Muscle of leg (tissue), 11 donors: Measurements from ENCODE around the gene CD70. TPM values are rescaled to one million over a fixed set of nuclear protein-coding genes. Genes with fewer than 3 reads are reported as not detected.
"Not testable (repeated sequence)": the region's sequence is repeated elsewhere in the genome, so short reads cannot be mapped to it uniquely, and the experiment has no call there.

Experiments used
- DNase-seq: peaks from one replicate; pipeline ENCODE4 v3.0.0; 2013
- H3K27ac ChIP-seq: one replicate; pipeline ENCODE4 v1.5.1; 2013; ENCODE audit warnings: mild to moderate bottlenecking, low read length, control low read depth
- H3K27me3 ChIP-seq: one replicate; pipeline ENCODE4 v1.6.1; 2013; ENCODE audit warnings: low read length; ENCODE audit not compliant: control insufficient read depth, insufficient read depth
- H3K36me3 ChIP-seq: one replicate; pipeline ENCODE4 v1.6.1; 2013; ENCODE audit warnings: low read length; ENCODE audit not compliant: control insufficient read depth, insufficient read depth
- H3K4me1 ChIP-seq: one replicate; pipeline ENCODE4 v1.6.1; 2013; ENCODE audit warnings: low read length; ENCODE audit not compliant: control insufficient read depth, insufficient read depth
- H3K4me3 ChIP-seq: one replicate; pipeline ENCODE4 v1.5.1; 2013; ENCODE audit warnings: low read length, control low read depth
- H3K9me3 ChIP-seq: replicated peaks from 2 replicates; pipeline ENCODE4 v1.6.1; 2013; ENCODE audit warnings: low read depth, low read length; ENCODE audit not compliant: control insufficient read depth
- WGBS: methylation state at CpG from one replicate; pipeline ENCODE4 v1.1.5; 2013; ENCODE audit warnings: missing lambda C conversion rate; ENCODE audit not compliant: insufficient coverage; 5-methylcytosine and 5-hydroxymethylcytosine counted together
- polyA plus RNA-seq, 8 donors: library from polyadenylated mRNA; unstranded; fragments of 120-200 nt; gene quantifications; one replicate each; pipeline versions ENCODE4 v1.2.1 to v1.2.3, GENCODE V29; 2013; ENCODE audit warnings: inconsistent platforms in 1 of 8, low replicate concordance in 1 of 8; ENCODE audit not compliant: insufficient read length in 8 of 8, insufficient read depth in 1 of 8
- total RNA-seq: library from RNA; stranded (reverse); fragments of 120-200 nt; gene quantifications from one replicate; pipeline ENCODE4 v1.2.4, GENCODE V29; 2013

Gene CD70
- total and polyA plus RNA-seq, 9 donors = 0.19 to 2.9 (median 0.71) TPM; not detected in 1

DNA sequence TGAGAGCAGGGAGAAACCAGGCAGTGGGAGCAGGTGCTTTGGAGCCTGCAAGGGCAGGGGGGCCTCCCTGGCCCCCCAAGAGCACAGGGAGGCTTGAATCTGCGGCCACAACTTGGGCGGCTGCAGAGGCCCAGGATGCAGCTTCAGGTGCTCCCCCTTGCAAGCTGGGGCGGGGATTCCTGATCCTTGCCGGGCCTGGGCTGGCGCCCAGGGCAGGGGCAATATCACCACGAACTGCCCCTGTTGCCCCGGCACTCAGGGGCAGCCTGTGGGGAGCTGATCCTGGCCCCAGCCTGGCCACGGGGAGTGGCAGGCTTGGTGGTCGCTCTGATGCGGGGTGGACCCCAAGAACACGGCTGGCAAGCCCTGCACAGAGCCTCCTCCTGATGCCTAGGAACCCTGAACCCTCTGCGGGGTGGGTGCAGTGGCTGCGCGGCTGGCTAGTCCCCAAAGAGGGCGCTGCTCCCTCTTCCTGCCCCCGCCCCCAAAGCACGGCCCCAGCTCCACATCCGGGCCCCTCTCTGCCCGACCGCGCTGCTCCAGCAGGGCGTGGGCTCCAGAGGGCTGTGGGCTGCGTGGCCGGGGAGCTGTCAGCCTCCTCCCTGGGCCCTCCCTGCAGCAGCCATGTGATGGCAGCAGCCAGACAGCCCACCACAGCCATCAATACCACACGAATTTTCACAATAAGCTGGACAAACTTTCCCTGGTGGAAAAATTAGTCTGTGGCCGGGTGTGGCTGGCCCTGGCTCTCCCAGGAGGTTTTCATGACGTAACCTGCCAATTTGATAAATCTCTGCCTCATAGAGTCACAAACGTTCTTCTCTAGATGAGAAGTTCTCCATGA lies 39.1 kb downstream of the CD70 start:
- no peak overlapping the region for H3K4me3 ChIP-seq
- no peak overlapping the region for H3K27ac ChIP-seq
- H3K27me3 ChIP-seq = peaks cover 3% of the 10 kb centered on the region
- H3K4me1 ChIP-seq = peaks cover 3% of the 10 kb centered on the region
- no peaks in the 10 kb centered on the region for H3K36me3 ChIP-seq
- 37% methylated on average over 23 of the region's 28 CpGs for WGBS
- DNase-seq = no peak
- H3K9me3 ChIP-seq = no peaks in the 10 kb centered on the region

DNA sequence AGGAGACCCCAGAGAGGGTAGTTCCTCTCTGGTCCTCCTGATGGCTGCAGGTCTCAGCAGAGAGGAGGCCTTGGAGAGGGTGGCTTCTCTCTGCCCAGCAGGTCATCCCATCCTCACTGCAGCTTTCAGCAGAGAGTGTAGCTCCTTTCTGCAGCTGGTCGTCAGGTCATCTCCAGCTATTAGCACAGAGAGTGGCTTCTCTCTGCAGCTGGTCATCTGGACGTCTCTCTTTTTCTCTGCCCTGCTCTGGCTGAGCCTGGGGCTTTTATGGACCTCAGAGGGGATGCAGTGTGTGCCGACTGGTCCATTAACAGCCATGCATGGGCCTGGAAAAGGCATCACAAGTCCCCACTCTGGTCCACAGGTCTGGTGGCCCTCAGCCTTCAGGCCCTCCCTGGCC lies 39.9 kb downstream of the CD70 start:
- Histone ChIP-seq H3K4me1 (peaks cover 3% of the 10 kb centered on the region), H3K36me3 (no peaks in the 10 kb centered on the region), H3K9me3 (no peaks in the 10 kb centered on the region), H3K4me3 (no peak overlapping the region), H3K27ac (no peak overlapping the region), H3K27me3 (peaks cover 3% of the 10 kb centered on the region)
- 74% methylated on average over 3 of the region's 3 CpGs for WGBS
- no peak for DNase-seq

DNA sequence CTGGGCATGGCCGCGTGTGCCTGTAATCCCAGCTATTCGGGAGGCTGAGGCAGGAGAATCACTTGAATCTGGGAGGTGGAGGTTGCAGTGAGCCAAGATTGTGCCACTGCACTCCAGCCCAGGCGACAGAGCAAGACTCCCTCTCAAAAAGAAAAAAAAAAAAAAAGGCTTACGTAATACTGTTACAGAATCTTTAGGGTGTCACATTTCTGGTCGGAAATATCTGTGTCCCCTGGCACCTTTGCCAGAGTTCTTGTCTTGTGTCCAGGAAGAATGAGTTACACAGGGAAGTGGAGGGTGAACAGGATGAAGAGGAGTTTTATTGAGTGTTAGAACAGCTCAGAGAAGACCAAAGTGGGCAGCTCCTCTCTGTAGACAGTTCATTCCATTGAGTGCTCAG lies 40.3 kb downstream of the CD70 start:
- not testable (repeated sequence) for H3K36me3 ChIP-seq, H3K4me1 ChIP-seq, H3K4me3 ChIP-seq, H3K27ac ChIP-seq, H3K9me3 ChIP-seq, H3K27me3 ChIP-seq, DNase-seq
- WGBS = 29% methylated on average over 1 of the region's 6 CpGs

DNA sequence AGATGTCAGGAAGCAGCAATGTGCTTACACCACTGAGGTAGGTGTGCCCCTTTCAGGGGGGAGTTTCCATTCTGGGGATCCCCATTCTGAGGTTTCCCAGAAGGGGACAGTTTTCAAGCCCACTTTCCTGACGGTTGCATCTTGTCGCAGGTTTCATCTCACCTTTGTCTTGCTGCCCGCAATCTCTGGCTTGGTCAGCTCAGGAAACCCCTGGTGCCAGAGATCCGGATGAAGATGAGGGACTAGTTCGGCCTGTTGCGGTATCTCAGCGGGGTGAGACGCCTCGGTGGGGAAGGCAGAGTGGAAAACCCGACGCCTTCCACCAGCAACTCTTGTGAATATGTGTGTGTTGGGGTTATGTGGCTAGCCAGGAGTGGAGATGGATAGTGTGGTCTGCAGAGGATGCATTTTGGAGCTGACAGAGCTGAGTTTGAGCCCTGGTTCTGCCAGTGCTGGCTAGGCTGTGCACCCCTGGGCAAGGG lies 47.0 kb downstream of the CD70 start:
- DNase-seq = no peak
- WGBS = no CpG with 5 or more reads among the region's 11 CpGs
- Histone ChIP-seq H3K4me3 (no peak overlapping the region), H3K27ac (no peak overlapping the region), H3K9me3 (no peaks in the 10 kb centered on the region), H3K36me3 (no peaks in the 10 kb centered on the region), H3K4me1 (no peaks in the 10 kb centered on the region), H3K27me3 (no peaks in the 10 kb centered on the region)

DNA sequence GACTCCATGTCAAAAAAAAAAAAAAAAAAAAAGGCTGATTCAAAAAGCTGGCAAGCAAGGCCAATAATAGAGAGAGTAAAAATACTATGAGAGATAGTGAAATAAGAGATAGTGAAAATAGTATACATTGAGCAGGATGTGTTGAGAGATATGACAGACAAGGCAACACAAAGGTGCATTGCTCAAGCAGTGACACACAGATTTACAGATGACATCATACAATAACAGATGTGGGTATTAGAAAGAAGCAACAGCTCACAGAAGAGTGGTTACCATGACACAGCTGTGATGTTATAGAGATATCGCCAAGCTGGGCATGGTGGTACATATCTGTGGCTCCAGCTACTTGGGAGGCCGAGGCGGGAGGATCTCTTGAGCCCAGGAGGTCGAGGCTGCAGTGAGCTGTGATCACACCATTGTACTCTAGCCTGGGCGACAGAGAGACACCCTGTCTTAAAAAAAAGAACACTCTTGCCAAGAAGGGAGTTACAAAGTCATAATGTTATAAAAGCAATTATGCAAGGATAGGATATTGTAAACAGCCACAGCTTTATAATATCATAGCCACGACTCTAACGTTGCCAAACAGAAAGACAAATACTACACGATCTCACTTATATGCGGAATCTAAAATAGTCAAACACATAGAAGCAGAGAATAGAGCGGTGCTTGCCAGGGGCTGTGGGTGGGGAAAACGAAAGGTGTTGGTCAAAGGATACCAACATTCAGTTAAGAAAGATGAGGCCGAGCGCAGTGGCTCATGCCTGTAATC lies 49.8 kb downstream of the CD70 start:
- Histone ChIP-seq H3K36me3 (no peaks in the 10 kb centered on the region), H3K27me3 (no peaks in the 10 kb centered on the region), H3K27ac (no peak overlapping the region), H3K4me3 (no peak overlapping the region), H3K4me1 (no peaks in the 10 kb centered on the region), H3K9me3 (no peaks in the 10 kb centered on the region)
- 86% methylated on average over 2 of the region's 13 CpGs for WGBS
- DNase-seq = no peak

DNA sequence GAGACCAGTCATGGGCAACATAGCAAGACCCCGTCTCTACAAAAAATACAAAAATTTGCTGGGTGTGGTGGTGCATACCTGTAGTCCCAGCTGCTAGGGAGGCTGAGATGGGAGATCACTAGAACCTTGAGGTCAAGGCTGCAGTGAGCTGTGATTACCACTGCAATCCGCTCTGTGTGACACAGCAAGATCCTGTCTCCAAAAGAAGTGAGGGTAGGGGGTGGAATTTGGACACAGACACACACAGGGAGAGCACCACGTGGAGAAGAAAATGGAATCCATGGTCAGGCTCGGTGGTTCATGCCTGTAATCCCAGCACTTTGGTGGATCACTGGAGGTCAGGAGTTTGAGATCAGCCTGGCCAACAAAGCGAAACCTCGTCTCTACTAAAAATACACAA lies 51.4 kb downstream of the CD70 start:
- no peak for DNase-seq
- Histone ChIP-seq H3K9me3 (no peaks in the 10 kb centered on the region), H3K36me3 (no peaks in the 10 kb centered on the region), H3K4me1 (no peaks in the 10 kb centered on the region), H3K27me3 (peaks cover 5% of the 10 kb centered on the region), H3K4me3 (no peak overlapping the region), H3K27ac (no peak overlapping the region)
- WGBS = no CpG with 5 or more reads among the region's 6 CpGs

Other genes with a start within 250 kb of the CD70 start
- 46.6 TPM for gene CLPP, start 229.6 kb downstream of the CD70 start, total RNA-seq
- gene CLPP, start 229.6 kb downstream of the CD70 start, polyA plus RNA-seq = 10 to 100 TPM; 57.1 to 73.3 (median 64.0) TPM
- 99.9 TPM for gene ALKBH7, start 218.4 kb downstream of the CD70 start, total RNA-seq
- 100 to 1,000 TPM in 4 of 8 donors, 10 to 100 TPM in 4; 73.9 to 157 (median 101) TPM for gene ALKBH7, start 218.4 kb downstream of the CD70 start, polyA plus RNA-seq
- gene PSPN, start 215.2 kb downstream of the CD70 start, total RNA-seq = 1.2 TPM
- gene PSPN, start 215.2 kb downstream of the CD70 start, polyA plus RNA-seq = 1 to 10 TPM in 7 of 8 donors, under 1 TPM in 1; 0.88 to 1.5 (median 1.1) TPM
- 29.8 TPM for gene GTF2F1, start 198.0 kb downstream of the CD70 start, total RNA-seq
- 10 to 100 TPM; 59.6 to 73.8 (median 69.0) TPM for gene GTF2F1, start 198.0 kb downstream of the CD70 start, polyA plus RNA-seq
- 46.9 TPM for gene KHSRP, start 166.3 kb downstream of the CD70 start, total RNA-seq
- 100 to 1,000 TPM; 165 to 256 (median 214) TPM for gene KHSRP, start 166.3 kb downstream of the CD70 start, polyA plus RNA-seq
- 0.22 TPM for gene SLC25A41, start 157.4 kb downstream of the CD70 start, total RNA-seq
- under 1 TPM; 0.19 to 0.71 (median 0.50) TPM for gene SLC25A41, start 157.4 kb downstream of the CD70 start, polyA plus RNA-seq
- 16.7 TPM for gene SLC25A23, start 131.4 kb downstream of the CD70 start, total RNA-seq
- gene SLC25A23, start 131.4 kb downstream of the CD70 start, polyA plus RNA-seq = 10 to 100 TPM; 24.4 to 41.7 (median 31.7) TPM
- gene CRB3, start 126.9 kb downstream of the CD70 start, total RNA-seq = not detected
- gene CRB3, start 126.9 kb downstream of the CD70 start, polyA plus RNA-seq = 1 to 10 TPM in 2 of 8 donors, under 1 TPM in 3, not detected in 3; 0.11 to 2.0 (median 0.51) TPM
- 0.13 TPM for gene DENND1C, start 109.4 kb downstream of the CD70 start, total RNA-seq
- gene DENND1C, start 109.4 kb downstream of the CD70 start, polyA plus RNA-seq = 1 to 10 TPM in 3 of 8 donors, under 1 TPM in 5; 0.59 to 2.1 (median 0.82) TPM
- 0.18 TPM for gene TUBB4A, start 88.8 kb downstream of the CD70 start, total RNA-seq
- gene TUBB4A, start 88.8 kb downstream of the CD70 start, polyA plus RNA-seq = 1 to 10 TPM in 1 of 8 donors, under 1 TPM in 7; 0.41 to 1.4 (median 0.54) TPM
- gene TNFSF9, start 60.1 kb downstream of the CD70 start, total RNA-seq = 1.0 TPM
- 1 to 10 TPM in 2 of 8 donors, under 1 TPM in 6; 0.23 to 1.3 (median 0.93) TPM for gene TNFSF9, start 60.1 kb downstream of the CD70 start, polyA plus RNA-seq
- gene TNFSF14, start 79.0 kb upstream of the CD70 start, total RNA-seq = 0.04 TPM
- under 1 TPM in 7 of 8 donors, not detected in 1; 0.06 to 0.34 (median 0.07) TPM for gene TNFSF14, start 79.0 kb upstream of the CD70 start, polyA plus RNA-seq
- gene C3, start 129.5 kb upstream of the CD70 start, total RNA-seq = 10.2 TPM
- gene C3, start 129.5 kb upstream of the CD70 start, polyA plus RNA-seq = 10 to 100 TPM in 2 of 8 donors, 1 to 10 TPM in 6; 1.2 to 11.1 (median 3.1) TPM
- gene GPR108, start 146.4 kb upstream of the CD70 start, total RNA-seq = 20.9 TPM
- gene GPR108, start 146.4 kb upstream of the CD70 start, polyA plus RNA-seq = 10 to 100 TPM; 23.5 to 37.1 (median 25.8) TPM
- gene TRIP10, start 148.5 kb upstream of the CD70 start, total RNA-seq = 35.5 TPM
- gene TRIP10, start 148.5 kb upstream of the CD70 start, polyA plus RNA-seq = 10 to 100 TPM; 49.4 to 63.8 (median 55.7) TPM
- gene SH2D3A, start 176.3 kb upstream of the CD70 start, total RNA-seq = 0.13 TPM
- 1 to 10 TPM in 4 of 8 donors, under 1 TPM in 4; 0.32 to 2.9 (median 1.0) TPM for gene SH2D3A, start 176.3 kb upstream of the CD70 start, polyA plus RNA-seq
- 2.4 TPM for gene VAV1, start 181.6 kb upstream of the CD70 start, total RNA-seq
- 1 to 10 TPM; 1.6 to 3.7 (median 2.3) TPM for gene VAV1, start 181.6 kb upstream of the CD70 start, polyA plus RNA-seq